Sigmoid colon (tissue), 7 donors: Measurements from ENCODE around the gene DIAPH1. TPM values are rescaled to one million over a fixed set of nuclear protein-coding genes. Genes with fewer than 3 reads are reported as not detected.

Experiments
- DNase-seq: peaks from one replicate; pipeline ENCODE4 v3.0.0-alpha.2; 2019
- H3K27ac ChIP-seq, 4 donors: fragments of 200-600 bp; sonication (generic); one replicate each; pipeline ENCODE4 v1.5.1; 2016 to 2019; ENCODE audit warnings: mild to moderate bottlenecking in 1 of 4
- H3K27me3 ChIP-seq, 3 donors: fragments of 200-600 bp; sonication (generic); one replicate each; pipeline ENCODE4 v1.5.1; 2019; ENCODE audit warnings: mild to moderate bottlenecking in 1 of 3
- H3K36me3 ChIP-seq, 4 donors: fragments of 200-600 bp; sonication (generic); one replicate each; pipeline ENCODE4 v1.5.1; 2016 to 2019
- H3K4me1 ChIP-seq, 4 donors: fragments of 200-600 bp; sonication (generic); one replicate each; pipeline ENCODE4 v1.5.1; 2017 to 2019
- H3K4me3 ChIP-seq, 4 donors: fragments of 200-600 bp; sonication (generic); one replicate each; pipeline ENCODE4 v1.5.1; 2017 to 2019; ENCODE audit warnings: mild to moderate bottlenecking in 2 of 4, moderate library complexity in 1 of 4
- H3K9me3 ChIP-seq, 4 donors: fragments of 200-600 bp in 3 of 4; sonication (generic) in 3 of 4; one replicate each; pipeline versions ENCODE4 v1.5.1 to v1.6.1; 2013 to 2019
- EP300 ChIP-seq, 4 donors: sonication (generic); formaldehyde crosslinking; IDR thresholded peaks; one replicate each; pipeline ENCODE4 v1.6.1; 2017; ENCODE audit warnings: antibody characterized with exemption in 4 of 4
- POLR2A ChIP-seq, 2 donors: fragments of 450-650 bp; IDR thresholded peaks; one replicate each; pipeline ENCODE4 v1.6.1; 2016; ENCODE audit warnings: antibody characterized with exemption in 2 of 2, mild to moderate bottlenecking in 2 of 2, moderate library complexity in 2 of 2
- POLR2AphosphoS5 ChIP-seq, 4 donors: sonication (generic); formaldehyde crosslinking; IDR thresholded peaks; one replicate each; pipeline ENCODE4 v1.6.1; 2017; ENCODE audit warnings: antibody characterized with exemption in 4 of 4
- WGBS, 2 donors: extraction: QIAGEN DNeasy Blood & Tissue Kit; methylation state at CpG; one replicate each; pipeline ENCODE4 v1.1.7; 2013; 5-methylcytosine and 5-hydroxymethylcytosine counted together
- intact Hi-C: fragments of 100-400 bp; cut with DNase I; formaldehyde crosslinking; loops from one replicate; pipeline ENCODE4 v1.15.1; 2023
- polyA plus RNA-seq, 3 donors: library from polyadenylated mRNA; stranded (reverse); fragments of 200-250 nt; gene quantifications; one replicate each; pipeline ENCODE4 v1.2.3, GENCODE V29; 2013
- total RNA-seq, 4 donors: library from RNA; depleted of rRNA; stranded (reverse); fragments of >200 nt; gene quantifications; one replicate each; pipeline ENCODE4 v1.1.0, GENCODE V29; 2016
- TF ChIP-seq, protein P1 (sequence below), 4 experiments: fragments of 450-650 bp in 3 of 4; fragments of 200-600 bp in 1 of 4; IDR thresholded peaks; one replicate each; pipeline ENCODE4 v1.5.1; 2016 to 2019; ENCODE audit warnings: antibody characterized with exemption in 4 of 4, mild to moderate bottlenecking in 3 of 4, moderate library complexity in 2 of 4
- donor health status: healthy with polysubstance abuse.
- donor health status: Bipolar disorder and iron deficiency.
- donor health status: healthy.

Gene DIAPH1
- total and polyA plus RNA-seq, 7 donors: 14.4 to 105 (median 26.9) TPM

DNA sequence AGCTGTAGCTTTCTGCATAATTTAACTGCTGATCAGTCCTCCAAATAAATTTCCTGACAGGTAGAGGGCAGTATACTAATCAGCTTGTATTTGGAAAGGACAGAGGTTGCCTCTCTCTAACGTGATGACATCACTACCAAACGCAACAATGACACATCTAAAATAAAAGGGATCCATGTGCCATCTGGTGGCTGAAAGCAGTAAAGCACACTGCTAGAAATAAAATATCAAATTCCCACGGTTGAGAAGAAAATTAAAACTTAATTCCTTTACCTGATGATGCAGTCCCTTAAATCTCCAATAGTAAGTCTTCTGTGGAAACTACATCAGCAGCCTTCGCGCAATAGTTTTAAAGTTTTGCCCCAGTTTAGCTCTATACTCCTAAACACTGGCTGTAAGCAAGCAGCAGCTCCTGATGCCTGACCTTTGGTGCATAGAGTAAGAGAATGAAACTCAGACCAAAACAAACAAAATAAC is 54.5 kb downstream of the DIAPH1 start:
- Histone ChIP-seq H3K9me3 (no peaks in the 10 kb centered on the region), H3K36me3 (no peaks in the 10 kb centered on the region), H3K27me3 (no peaks in the 10 kb centered on the region), H3K27ac (peak overlapping the region; percentile 51 to 67 (median 58)), H3K4me3 (no peak overlapping the region), H3K4me1 (peaks cover 0 to 22% (median 20%) of the 10 kb centered on the region in 4 donors)
- WGBS, 2 donors: 35 to 41% methylated on average over 5 of the region's 5 CpGs
- TF ChIP-seq POLR2A (IDR thresholded peaks at IDR 0.05): no peak
- TF ChIP-seq EP300 (IDR thresholded peaks at IDR 0.05): peak in 1 of 4 donors; percentile 32
- TF ChIP-seq POLR2AphosphoS5 (IDR thresholded peaks at IDR 0.05): peak; percentile 27 to 78 (median 54)
- TF ChIP-seq, protein P1, sequence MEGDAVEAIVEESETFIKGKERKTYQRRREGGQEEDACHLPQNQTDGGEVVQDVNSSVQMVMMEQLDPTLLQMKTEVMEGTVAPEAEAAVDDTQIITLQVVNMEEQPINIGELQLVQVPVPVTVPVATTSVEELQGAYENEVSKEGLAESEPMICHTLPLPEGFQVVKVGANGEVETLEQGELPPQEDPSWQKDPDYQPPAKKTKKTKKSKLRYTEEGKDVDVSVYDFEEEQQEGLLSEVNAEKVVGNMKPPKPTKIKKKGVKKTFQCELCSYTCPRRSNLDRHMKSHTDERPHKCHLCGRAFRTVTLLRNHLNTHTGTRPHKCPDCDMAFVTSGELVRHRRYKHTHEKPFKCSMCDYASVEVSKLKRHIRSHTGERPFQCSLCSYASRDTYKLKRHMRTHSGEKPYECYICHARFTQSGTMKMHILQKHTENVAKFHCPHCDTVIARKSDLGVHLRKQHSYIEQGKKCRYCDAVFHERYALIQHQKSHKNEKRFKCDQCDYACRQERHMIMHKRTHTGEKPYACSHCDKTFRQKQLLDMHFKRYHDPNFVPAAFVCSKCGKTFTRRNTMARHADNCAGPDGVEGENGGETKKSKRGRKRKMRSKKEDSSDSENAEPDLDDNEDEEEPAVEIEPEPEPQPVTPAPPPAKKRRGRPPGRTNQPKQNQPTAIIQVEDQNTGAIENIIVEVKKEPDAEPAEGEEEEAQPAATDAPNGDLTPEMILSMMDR (IDR thresholded peaks at IDR 0.05): peak; percentile 91 to 97 (median 95)
- peak; percentile 72 for DNase-seq
- intact Hi-C loops: loop anchor here (1.0 to 5.0 kb wide), 3 partner anchors 342 to 482 kb away; partner anchors contain the start of genes PCDHB14 and PCDHB16

DNA sequence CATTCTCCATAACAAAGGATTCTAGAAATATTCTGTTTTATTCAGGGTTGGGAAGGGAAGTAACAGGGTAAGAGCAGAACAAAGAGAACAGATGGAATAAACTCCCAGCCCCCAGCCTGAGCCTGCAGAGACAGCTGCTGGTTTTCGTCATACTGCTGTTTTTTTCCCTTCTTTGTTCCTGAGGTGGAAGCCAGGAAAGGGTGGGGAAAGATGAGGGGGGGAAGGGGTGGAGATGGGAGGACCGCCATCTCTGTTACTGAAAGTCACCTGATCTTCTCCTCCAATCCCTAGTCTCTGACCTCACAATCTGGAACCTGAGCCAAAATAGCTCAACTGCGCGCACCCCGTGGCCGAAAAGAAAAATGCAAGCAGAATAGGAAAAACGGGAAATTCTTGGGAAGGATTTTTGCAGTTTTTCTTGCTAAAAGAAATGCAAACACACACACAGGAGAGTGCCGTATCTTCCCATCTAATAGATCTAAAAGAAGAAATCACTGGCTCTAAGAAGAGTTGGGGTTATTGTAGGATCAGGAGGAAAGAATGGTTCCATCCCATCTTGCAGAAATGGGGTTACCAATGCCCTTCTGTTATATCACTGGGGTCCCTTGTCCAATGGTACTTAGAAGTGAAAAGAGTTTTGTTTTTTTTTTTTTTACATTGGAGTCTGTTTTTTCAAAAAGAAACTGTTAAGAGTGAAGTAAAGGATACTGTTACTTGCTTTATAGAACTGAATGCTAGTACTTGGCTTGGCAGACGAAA is 57.9 kb downstream of the DIAPH1 start:
- H3K4me3 ChIP-seq: peak overlapping the region in 2 of 4 donors; percentile 12 to 26

DNA sequence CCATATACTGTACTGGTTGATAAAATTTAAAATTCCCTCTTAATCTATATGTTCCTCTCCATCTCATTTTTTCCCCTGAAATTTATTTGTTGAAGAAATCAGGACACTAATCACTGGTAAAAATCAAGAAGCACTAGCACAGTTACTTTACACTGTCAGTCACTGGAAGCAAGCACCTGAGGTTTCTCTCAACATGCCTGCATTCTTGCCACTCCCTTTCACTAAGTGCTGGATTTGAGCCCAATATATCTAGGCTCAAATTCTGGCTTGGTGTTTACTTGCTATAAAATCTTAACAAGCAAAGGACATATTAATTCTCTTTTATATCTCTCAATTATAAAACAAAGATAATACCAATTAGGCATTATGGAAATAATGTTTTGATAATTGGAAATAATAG is 58.6 kb downstream of the DIAPH1 start:
- TF ChIP-seq EP300 (IDR thresholded peaks at IDR 0.05): no peak
- TF ChIP-seq, protein P1 (IDR thresholded peaks at IDR 0.05): no peak
- no peak for TF ChIP-seq POLR2A (IDR thresholded peaks at IDR 0.05)
- H3K4me1 ChIP-seq: peaks cover 0 to 32% (median 27%) of the 10 kb centered on the region in 4 donors
- H3K9me3 ChIP-seq: no peaks in the 10 kb centered on the region
- no peaks in the 10 kb centered on the region for H3K27me3 ChIP-seq
- DNase-seq: no peak
- H3K4me3 ChIP-seq: peak overlapping the region in 2 of 4 donors; percentile 12 to 26
- no peaks in the 10 kb centered on the region for H3K36me3 ChIP-seq
- intact Hi-C loops: loop anchor here (1.0 to 5.0 kb wide), 4 partner anchors 35 to 478 kb away; partner anchors contain the start of genes PCDHB14 and TAF7
- peak overlapping the region; percentile 80 to 89 (median 86) for H3K27ac ChIP-seq

More for the DNA sequence above, 57.9 kb downstream of the DIAPH1 start:
- H3K4me1 ChIP-seq: peaks cover 0 to 32% (median 27%) of the 10 kb centered on the region in 4 donors
- no peaks in the 10 kb centered on the region for H3K36me3 ChIP-seq
- no peaks in the 10 kb centered on the region for H3K9me3 ChIP-seq
- H3K27me3 ChIP-seq: no peaks in the 10 kb centered on the region
- DNase-seq: peak; percentile 97
- 23 to 37% methylated on average over 9 of the region's 9 CpGs for WGBS, 2 donors
- H3K27ac ChIP-seq: peak overlapping the region; percentile 80 to 89 (median 86)
- intact Hi-C loops: loop anchor here (1.0 to 5.0 kb wide), 4 partner anchors 36 to 479 kb away; partner anchors contain the start of genes PCDHB14 and TAF7
- TF ChIP-seq POLR2A (IDR thresholded peaks at IDR 0.05) (no peak), EP300 (IDR thresholded peaks at IDR 0.05) (peak; percentile 13 to 88 (median 78)), POLR2AphosphoS5 (IDR thresholded peaks at IDR 0.05) (peak; percentile 90 to 96 (median 95))
- TF ChIP-seq, protein P1 (IDR thresholded peaks at IDR 0.05): peak; percentile 89 to 94 (median 92)

DNA sequence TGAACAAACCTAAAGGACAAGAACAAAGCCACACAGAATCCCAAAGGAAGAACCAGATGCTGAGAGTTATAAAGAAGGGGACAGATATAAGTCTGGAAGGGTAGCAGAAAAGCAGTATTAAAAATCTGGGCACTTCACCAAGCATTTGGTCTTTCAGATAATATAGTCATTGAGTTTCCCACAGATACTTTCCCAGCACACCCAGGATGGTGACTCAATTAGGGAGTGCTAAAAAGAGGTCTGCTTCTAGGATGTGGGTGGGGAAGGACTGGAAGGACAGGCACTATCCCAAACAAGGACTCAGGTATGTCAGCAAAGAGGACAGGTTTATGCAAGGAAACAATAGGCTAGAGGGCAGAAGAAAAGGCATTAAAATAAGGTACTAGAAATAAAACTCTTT is 59.3 kb downstream of the DIAPH1 start:
- Histone ChIP-seq H3K4me3 (no peak overlapping the region), H3K27ac (peak overlapping the region; percentile 80 to 89 (median 86))

More for the DNA sequence above, 59.3 kb downstream of the DIAPH1 start:
- intact Hi-C loops: loop anchor here (1.0 to 5.0 kb wide), 2 partner anchors 83 to 142 kb away; partner anchors contain the start of gene PCDHGB7
- peak in 1 of 4 donors; percentile 31 for TF ChIP-seq POLR2AphosphoS5 (IDR thresholded peaks at IDR 0.05)
- TF ChIP-seq, protein P1 (IDR thresholded peaks at IDR 0.05): no peak
- peak in 1 of 4 donors; percentile 7 for TF ChIP-seq EP300 (IDR thresholded peaks at IDR 0.05)
- TF ChIP-seq POLR2A (IDR thresholded peaks at IDR 0.05): no peak
- H3K27me3 ChIP-seq: no peaks in the 10 kb centered on the region
- DNase-seq: no peak
- no peaks in the 10 kb centered on the region for H3K36me3 ChIP-seq
- H3K9me3 ChIP-seq: no peaks in the 10 kb centered on the region
- peaks cover 0 to 32% (median 27%) of the 10 kb centered on the region in 4 donors for H3K4me1 ChIP-seq
